Hepatocyte (in vitro differentiated cells): Measurements from ENCODE around the gene PRKCA. TPM values are rescaled to one million over a fixed set of nuclear protein-coding genes. Genes with fewer than 3 reads are reported as not detected.

Source experiments
- DNase-seq: peaks from one replicate; pipeline ENCODE4 v3.0.0-alpha.2; 2016; ENCODE audit warnings: low spot score
- H2AFZ ChIP-seq: fragments of 200-600 bp; sonication (generic); 2 replicates; pipeline ENCODE4 v1.6.0; 2016; ENCODE audit warnings: antibody characterized with exemption, mild to moderate bottlenecking
- H3K27ac ChIP-seq: fragments of 200-600 bp; sonication (generic); 2 replicates; pipeline ENCODE4 v1.5.1; 2016; ENCODE audit warnings: mild to moderate bottlenecking
- H3K27me3 ChIP-seq: fragments of 200-600 bp; sonication (generic); 2 replicates; pipeline ENCODE4 v1.6.1; 2016
- H3K36me3 ChIP-seq: fragments of 200-600 bp; sonication (generic); replicated peaks from 2 replicates; pipeline ENCODE4 v1.5.1; 2016; ENCODE audit warnings: low read depth; ENCODE audit not compliant: insufficient read depth
- H3K4me1 ChIP-seq: fragments of 200-600 bp; sonication (generic); 2 replicates; pipeline ENCODE4 v1.5.1; 2016; ENCODE audit warnings: mild to moderate bottlenecking, moderate library complexity; ENCODE audit not compliant: insufficient read depth
- H3K4me2 ChIP-seq: fragments of 200-600 bp; sonication (generic); 2 replicates; pipeline ENCODE4 v1.6.0; 2016
- H3K4me3 ChIP-seq: fragments of 200-600 bp; sonication (generic); 2 replicates; pipeline ENCODE4 v1.5.1; 2016; ENCODE audit warnings: mild to moderate bottlenecking
- H3K79me2 ChIP-seq: fragments of 200-600 bp; sonication (generic); 2 replicates; pipeline ENCODE4 v1.6.0; 2017; ENCODE audit warnings: mild to moderate bottlenecking
- H3K9me2 ChIP-seq: fragments of 200-600 bp; sonication (generic); replicated peaks from 2 replicates; pipeline ENCODE4 v1.6.0; 2017; ENCODE audit warnings: mild to moderate bottlenecking; ENCODE audit not compliant: insufficient read depth
- H3K9me3 ChIP-seq: fragments of 200-600 bp; sonication (generic); 2 replicates; pipeline ENCODE4 v1.5.1; 2016; ENCODE audit warnings: low read depth, mild to moderate bottlenecking
- H4K20me1 ChIP-seq: fragments of 200-600 bp; sonication (generic); 2 replicates; pipeline ENCODE4 v1.6.0; 2016; ENCODE audit warnings: mild to moderate bottlenecking; ENCODE audit not compliant: insufficient read depth, poor library complexity, severe bottlenecking
- CTCF ChIP-seq: fragments of 200-600 bp; sonication (generic); IDR thresholded peaks from 2 replicates; pipeline ENCODE4 v1.5.1; 2016; ENCODE audit warnings: antibody characterized with exemption, mild to moderate bottlenecking; ENCODE audit not compliant: poor library complexity
- EZH2 ChIP-seq: fragments of 200-600 bp; sonication (generic); IDR thresholded peaks from 2 replicates; pipeline ENCODE4 v1.6.1; 2016; ENCODE audit warnings: antibody characterized with exemption, mild to moderate bottlenecking, borderline replicate concordance
- EZH2phosphoT487 ChIP-seq: fragments of 200-600 bp; sonication (generic); IDR thresholded peaks from one replicate; pipeline ENCODE4 v1.6.1; 2018; ENCODE audit warnings: antibody characterized with exemption, mild to moderate bottlenecking, low read depth, moderate library complexity; ENCODE audit not compliant: unreplicated experiment, severe bottlenecking
- WGBS: methylation state at CpG from one replicate; pipeline ENCODE4 v1.1.6; 2016; ENCODE audit warnings: low lambda C conversion rate; ENCODE audit errors: missing lambda C conversion rate; 5-methylcytosine and 5-hydroxymethylcytosine counted together
- polyA plus RNA-seq: library from polyadenylated mRNA; unstranded; fragments of >200 nt; fragmentation: Nextera tagmentation; extraction: Ambion mirVana; gene quantifications from 2 replicates; pipeline ENCODE4 v1.2.1, GENCODE V29; 2016
- total RNA-seq: library from RNA; depleted of rRNA; stranded (reverse); fragments of >200 nt; gene quantifications from 2 replicates; pipeline ENCODE4 v1.2.3, GENCODE V29; 2014

Gene PRKCA
- total and polyA plus RNA-seq, 2 experiments from 2014 or later, result 5.9 to 18.5 TPM

DNA sequence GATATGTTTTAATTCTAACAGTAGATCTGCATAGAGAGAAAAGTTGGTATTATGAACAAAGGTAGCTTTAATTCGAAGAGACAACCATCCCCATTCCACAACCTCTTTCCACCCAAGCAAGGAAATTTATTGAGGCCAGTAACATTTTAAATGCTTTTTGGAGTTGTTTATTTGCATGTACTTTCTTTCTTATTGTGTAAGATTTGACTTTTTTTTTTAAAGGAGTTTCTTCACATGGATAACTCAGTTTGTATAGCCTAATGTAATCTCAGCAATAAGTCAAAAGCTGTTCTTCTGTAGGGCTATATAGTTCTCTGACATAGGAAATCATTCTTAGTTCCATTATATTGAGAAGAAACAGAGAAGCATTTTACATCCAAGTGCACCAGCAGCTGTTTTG lies 163.3 kb downstream of the PRKCA start:
- Histone ChIP-seq H3K27ac (no peak overlapping the region), H3K4me1 (peaks cover 32% of the 10 kb centered on the region), H3K9me3 (no peaks in the 10 kb centered on the region), H3K4me3 (no peak overlapping the region), H3K4me2 (no peak overlapping the region), H3K79me2 (peaks cover 8% of the 10 kb centered on the region), H3K9me2 (no peaks in the 10 kb centered on the region), H4K20me1 (no peaks in the 10 kb centered on the region), H3K27me3 (no peaks in the 10 kb centered on the region), H2AFZ (no peak overlapping the region), H3K36me3 (no peaks in the 10 kb centered on the region)
- 94% methylated on average over 1 of the region's 1 CpG for WGBS
- no peak for DNase-seq
- TF ChIP-seq EZH2, result no peak
- no peak for TF ChIP-seq EZH2phosphoT487
- no peak for TF ChIP-seq CTCF

DNA sequence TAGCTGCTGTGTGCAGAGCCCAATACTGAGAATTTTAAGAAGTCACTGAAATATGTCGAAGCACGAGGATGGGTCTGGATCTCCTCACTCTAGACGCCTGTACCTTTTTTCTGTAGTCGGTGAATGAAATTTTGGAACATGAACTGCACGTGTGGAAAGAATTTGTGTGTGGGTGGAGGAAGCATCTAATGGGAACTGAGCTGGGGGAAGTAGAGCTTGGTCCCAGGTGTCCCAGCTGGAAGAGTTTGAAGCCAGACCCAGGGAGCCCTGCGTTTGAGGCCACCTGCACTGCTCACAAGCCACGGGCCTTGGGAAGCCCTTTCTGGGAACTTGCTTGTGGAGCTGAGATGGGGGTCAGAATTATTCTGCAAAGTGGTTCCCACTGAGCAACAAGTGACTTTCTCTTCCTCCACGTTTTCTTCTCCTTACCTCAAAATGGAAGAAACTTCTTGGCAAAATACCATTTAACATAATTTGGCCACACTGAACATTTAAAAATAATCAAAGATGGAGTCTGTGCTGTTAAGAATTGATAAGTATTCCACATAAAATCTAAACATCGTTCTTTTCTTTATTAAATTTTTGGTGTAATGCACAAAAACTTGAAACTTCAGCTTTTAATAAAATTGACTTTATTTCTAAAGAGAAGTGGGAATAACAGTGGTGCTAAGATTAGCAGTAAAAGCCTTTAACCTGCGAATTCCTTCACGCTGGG lies 163.8 kb downstream of the PRKCA start:
- H3K4me2 ChIP-seq, result peak overlapping the region; percentile 6
- peak overlapping the region; percentile 41 for H3K27ac ChIP-seq
- DNase-seq, result no peak
- WGBS, result 75% methylated on average over 11 of the region's 11 CpGs
- H4K20me1 ChIP-seq, result no peaks in the 10 kb centered on the region
- no peaks in the 10 kb centered on the region for H3K27me3 ChIP-seq
- H3K4me3 ChIP-seq, result no peak overlapping the region
- no peaks in the 10 kb centered on the region for H3K9me2 ChIP-seq
- peaks cover 12% of the 10 kb centered on the region for H3K79me2 ChIP-seq
- H3K4me1 ChIP-seq, result peaks cover 32% of the 10 kb centered on the region
- TF ChIP-seq EZH2, result no peak
- TF ChIP-seq CTCF, result no peak
- no peak for TF ChIP-seq EZH2phosphoT487
- H3K36me3 ChIP-seq, result no peaks in the 10 kb centered on the region
- no peak overlapping the region for H2AFZ ChIP-seq
- no peaks in the 10 kb centered on the region for H3K9me3 ChIP-seq

GRCh38 chr17:66466840-66467367 lies 164.5 kb downstream of the PRKCA start:
- DNase-seq, result peak; percentile 72
- Histone ChIP-seq H3K9me2 (no peaks in the 10 kb centered on the region), H3K4me2 (peak overlapping the region; percentile 39), H3K36me3 (no peaks in the 10 kb centered on the region), H4K20me1 (no peaks in the 10 kb centered on the region), H3K4me1 (peaks cover 32% of the 10 kb centered on the region), H3K27ac (peak overlapping the region; percentile 76), H3K79me2 (peaks cover 12% of the 10 kb centered on the region), H2AFZ (no peak overlapping the region), H3K4me3 (no peak overlapping the region), H3K27me3 (no peaks in the 10 kb centered on the region), H3K9me3 (no peaks in the 10 kb centered on the region)
- TF ChIP-seq EZH2phosphoT487 (no peak), EZH2 (no peak), CTCF (no peak)
- WGBS, result 50% methylated on average over 7 of the region's 7 CpGs
